Left lung (tissue), 10 donors: ENCODE results near the gene UBE2I. TPM values are rescaled to one million over a fixed set of nuclear protein-coding genes. Genes with fewer than 3 reads are reported as not detected.

Experiments
- ATAC-seq: fragments of 200-7000 bp; cut with Tn5 transposase; one replicate; pipeline ENCODE4 v1.9.1; 2020; ENCODE audit warnings: moderate library complexity
- DNase-seq, 4 donors: peaks; one replicate each; pipeline ENCODE4 v3.0.0-alpha.2; 2013 to 2020
- H3K27ac ChIP-seq, 2 donors: fragments of 200-600 bp; sonication (generic) in 1 of 2; one replicate each; pipeline versions ENCODE4 v1.5.0 to v1.8.0; 2020 to 2021
- H3K27me3 ChIP-seq, 2 donors: fragments of 200-600 bp; sonication (generic) in 1 of 2; one replicate each; pipeline versions ENCODE4 v1.5.0 to v1.8.0; 2020 to 2021
- H3K36me3 ChIP-seq, 2 donors: fragments of 200-600 bp; sonication (generic) in 1 of 2; one replicate each; pipeline versions ENCODE4 v1.5.0 to v1.8.0; 2020 to 2021
- H3K4me1 ChIP-seq, 2 donors: fragments of 200-600 bp; one replicate each; pipeline ENCODE4 v1.8.0; 2021
- H3K4me3 ChIP-seq, 2 donors: fragments of 200-600 bp; sonication (generic) in 1 of 2; one replicate each; pipeline versions ENCODE4 v1.5.0 to v1.8.0; 2020 to 2021; ENCODE audit warnings: mild to moderate bottlenecking in 1 of 2
- H3K9me3 ChIP-seq, 2 donors: fragments of 200-600 bp; sonication (generic) in 1 of 2; one replicate each; pipeline versions ENCODE4 v1.5.0 to v1.8.0; 2020 to 2021
- intact Hi-C, 2 donors: fragments of 100-400 bp; cut with DNase I; formaldehyde crosslinking; loops; one replicate each; pipeline versions ENCODE4 v1.11.2 to v1.14.2; 2022
- polyA plus RNA-seq, 6 donors: library from polyadenylated mRNA; unstranded; fragments of 120-200 nt; gene quantifications; one replicate each; pipeline ENCODE4 v1.2.1, GENCODE V29; 2013; ENCODE audit not compliant: insufficient read length in 6 of 6
- total RNA-seq, 2 donors: library from RNA; stranded (reverse); fragmentation: NEBNext Ultra II Directional; extraction: Animal tissue kit (Norgen Biotek cat#: 25700); gene quantifications; one replicate each; pipeline ENCODE4 v1.2.1, GENCODE V29; 2021
- TF ChIP-seq, protein P1 (sequence below), 2 donors: fragments of 200-600 bp; sonication (generic) in 1 of 2; IDR thresholded peaks; one replicate each; pipeline versions ENCODE4 v1.5.0 to v1.8.0; 2021; ENCODE audit warnings: antibody characterized with exemption in 2 of 2
- donor health status: DM: no; HTN: yes; CAD: no.
- donor health status: DM: no; HTN: no; CAD: no.

The UBE2I gene
- total and polyA plus RNA-seq, 8 donors: 89.0 to 188 (median 142) TPM

DNA sequence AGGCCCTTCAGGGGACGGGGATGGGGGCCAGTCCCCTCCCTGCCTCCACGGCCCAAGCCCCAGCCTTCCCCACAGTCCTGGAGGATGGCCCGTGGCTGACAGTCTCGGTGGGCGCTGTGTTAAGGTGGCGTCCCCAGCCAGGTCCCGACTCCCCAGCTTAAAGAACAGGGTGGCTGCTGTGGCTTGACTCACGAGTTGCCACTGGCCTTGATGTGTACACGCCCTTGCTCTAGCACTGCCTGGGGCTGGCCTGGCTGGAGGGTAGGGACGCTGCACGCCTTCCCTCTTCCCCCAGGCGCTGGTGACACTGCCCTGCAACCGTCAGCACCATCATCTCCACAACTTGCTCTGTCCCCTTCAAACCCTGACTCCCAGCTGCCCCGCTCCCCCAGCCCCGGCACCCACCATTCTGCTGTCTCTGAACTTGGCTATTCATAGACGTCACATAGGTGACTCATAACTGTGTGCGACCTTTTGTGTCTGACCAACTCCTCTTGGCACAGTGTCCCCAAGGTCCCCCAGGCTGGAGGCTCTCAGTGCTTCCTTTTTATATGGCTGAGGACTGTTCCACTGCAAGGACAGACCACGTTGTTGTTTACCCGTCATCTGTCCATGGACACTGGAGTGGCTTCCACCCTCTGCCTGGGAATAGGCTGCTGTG is 48.6 kb downstream of the UBE2I start:
- ATAC-seq (no peak), DNase-seq (peak in 1 of 4 donors; percentile 62)
- TF ChIP-seq, protein P1, sequence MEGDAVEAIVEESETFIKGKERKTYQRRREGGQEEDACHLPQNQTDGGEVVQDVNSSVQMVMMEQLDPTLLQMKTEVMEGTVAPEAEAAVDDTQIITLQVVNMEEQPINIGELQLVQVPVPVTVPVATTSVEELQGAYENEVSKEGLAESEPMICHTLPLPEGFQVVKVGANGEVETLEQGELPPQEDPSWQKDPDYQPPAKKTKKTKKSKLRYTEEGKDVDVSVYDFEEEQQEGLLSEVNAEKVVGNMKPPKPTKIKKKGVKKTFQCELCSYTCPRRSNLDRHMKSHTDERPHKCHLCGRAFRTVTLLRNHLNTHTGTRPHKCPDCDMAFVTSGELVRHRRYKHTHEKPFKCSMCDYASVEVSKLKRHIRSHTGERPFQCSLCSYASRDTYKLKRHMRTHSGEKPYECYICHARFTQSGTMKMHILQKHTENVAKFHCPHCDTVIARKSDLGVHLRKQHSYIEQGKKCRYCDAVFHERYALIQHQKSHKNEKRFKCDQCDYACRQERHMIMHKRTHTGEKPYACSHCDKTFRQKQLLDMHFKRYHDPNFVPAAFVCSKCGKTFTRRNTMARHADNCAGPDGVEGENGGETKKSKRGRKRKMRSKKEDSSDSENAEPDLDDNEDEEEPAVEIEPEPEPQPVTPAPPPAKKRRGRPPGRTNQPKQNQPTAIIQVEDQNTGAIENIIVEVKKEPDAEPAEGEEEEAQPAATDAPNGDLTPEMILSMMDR (IDR thresholded peaks at IDR 0.05): no peak
- no peak overlapping the region for H3K27ac ChIP-seq
- no peaks in the 10 kb centered on the region for H3K9me3 ChIP-seq
- H3K27me3 ChIP-seq: no peaks in the 10 kb centered on the region
- intact Hi-C loops: no loop called here
- peaks cover 0 to 34% of the 10 kb centered on the region in 2 donors for H3K36me3 ChIP-seq
- H3K4me3 ChIP-seq: no peak overlapping the region
- peaks cover 5 to 16% of the 10 kb centered on the region in 2 donors for H3K4me1 ChIP-seq

DNA sequence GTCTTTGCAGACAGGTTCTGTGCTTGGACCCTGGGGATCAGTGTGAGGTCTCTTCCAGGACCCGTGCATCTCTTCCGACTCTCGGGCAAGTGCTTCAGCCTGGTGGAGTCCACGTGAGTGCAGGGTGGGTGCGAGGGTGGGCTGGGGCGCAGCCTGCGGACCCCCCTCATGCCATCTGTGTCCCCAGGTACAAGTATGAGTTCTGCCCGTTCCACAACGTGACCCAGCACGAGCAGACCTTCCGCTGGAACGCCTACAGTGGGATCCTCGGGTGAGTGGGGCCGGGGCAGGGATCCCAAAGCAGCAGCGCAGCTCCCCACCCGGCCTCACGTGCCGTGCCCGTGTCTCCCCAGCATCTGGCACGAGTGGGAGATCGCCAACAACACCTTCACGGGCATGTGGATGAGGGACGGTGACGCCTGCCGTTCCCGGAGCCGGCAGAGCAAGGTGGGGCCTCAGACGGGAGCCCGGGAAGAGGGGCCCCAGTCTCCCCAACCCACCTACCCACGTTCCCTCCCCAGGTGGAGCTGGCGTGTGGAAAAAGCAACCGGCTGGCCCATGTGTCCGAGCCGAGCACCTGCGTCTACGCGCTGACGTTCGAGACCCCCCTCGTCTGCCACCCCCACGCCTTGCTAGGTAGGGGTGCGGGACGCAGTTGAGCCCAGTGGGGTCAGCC is 52.4 kb downstream of the UBE2I start:
- ATAC-seq (no peak), DNase-seq (peak in 1 of 4 donors; percentile 71)
- Histone ChIP-seq H3K36me3 (peaks cover 0 to 72% of the 10 kb centered on the region in 2 donors), H3K4me1 (no peaks in the 10 kb centered on the region), H3K9me3 (no peaks in the 10 kb centered on the region), H3K27ac (no peak overlapping the region), H3K27me3 (no peaks in the 10 kb centered on the region), H3K4me3 (no peak overlapping the region)
- TF ChIP-seq, protein P1 (IDR thresholded peaks at IDR 0.05): no peak
- intact Hi-C loops: no loop called here

DNA sequence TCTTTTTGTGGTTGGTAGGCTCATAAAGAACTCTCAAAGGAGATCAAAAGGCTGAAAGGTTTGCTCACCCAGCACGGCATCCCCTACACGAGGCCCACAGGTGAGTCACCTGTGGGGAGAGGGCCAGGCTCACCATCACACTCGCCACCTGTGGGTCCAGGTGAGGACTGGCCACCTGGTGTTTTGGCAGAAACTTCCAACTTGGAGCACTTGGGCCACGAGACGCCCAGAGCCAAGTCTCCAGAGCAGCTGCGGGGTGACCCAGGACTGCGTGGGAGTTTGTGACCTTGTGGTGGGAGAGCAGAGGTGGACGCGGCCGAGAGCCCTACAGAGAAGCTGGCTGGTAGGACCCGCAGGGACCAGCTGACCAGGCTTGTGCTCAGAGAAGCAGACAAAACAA is 53.4 kb downstream of the UBE2I start:
- H3K27me3 ChIP-seq: no peaks in the 10 kb centered on the region
- no peaks in the 10 kb centered on the region for H3K9me3 ChIP-seq
- peak in 1 of 4 donors; percentile 45 for DNase-seq
- TF ChIP-seq, protein P1 (IDR thresholded peaks at IDR 0.05): no peak
- intact Hi-C loops: no loop called here
- no peak for ATAC-seq
- H3K36me3 ChIP-seq: peaks cover 0 to 80% of the 10 kb centered on the region in 2 donors
- H3K27ac ChIP-seq: no peak overlapping the region
- H3K4me3 ChIP-seq: no peak overlapping the region
- H3K4me1 ChIP-seq: no peaks in the 10 kb centered on the region

DNA sequence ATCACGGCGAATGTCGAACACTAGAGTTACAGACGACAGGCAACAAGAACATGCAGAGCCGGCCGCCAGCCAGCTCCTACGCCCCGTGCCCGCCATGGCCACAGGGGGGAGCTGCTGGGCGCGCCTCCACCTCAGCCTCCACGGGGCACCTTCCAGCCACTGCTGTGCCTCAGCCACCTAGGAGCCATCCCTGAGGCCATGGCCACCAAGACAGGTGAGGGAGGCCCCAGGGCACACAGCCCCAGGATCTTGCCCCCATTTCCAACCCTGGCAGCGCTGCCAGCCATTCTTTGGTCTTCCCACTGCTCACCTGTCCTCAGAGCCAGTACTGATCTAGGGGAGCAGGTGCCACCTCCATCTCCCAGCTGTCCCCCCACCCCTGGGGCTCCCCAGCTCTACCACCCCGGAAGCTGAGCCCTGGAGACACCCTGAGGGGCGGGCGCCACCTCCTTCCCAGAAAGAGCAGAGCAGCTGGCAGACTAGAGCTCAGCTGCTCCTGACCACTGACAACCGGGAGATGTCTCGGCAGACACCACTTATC is 54.1 kb downstream of the UBE2I start:
- ATAC-seq: peak; percentile 91
- no peaks in the 10 kb centered on the region for H3K4me1 ChIP-seq
- H3K27ac ChIP-seq: no peak overlapping the region
- peaks cover 0 to 81% of the 10 kb centered on the region in 2 donors for H3K36me3 ChIP-seq
- no peaks in the 10 kb centered on the region for H3K27me3 ChIP-seq
- TF ChIP-seq, protein P1 (IDR thresholded peaks at IDR 0.05): peak; percentile 40 to 83
- no peaks in the 10 kb centered on the region for H3K9me3 ChIP-seq
- peak in 1 of 4 donors; percentile 92 for DNase-seq
- intact Hi-C loops: no loop called here
- H3K4me3 ChIP-seq: no peak overlapping the region

DNA sequence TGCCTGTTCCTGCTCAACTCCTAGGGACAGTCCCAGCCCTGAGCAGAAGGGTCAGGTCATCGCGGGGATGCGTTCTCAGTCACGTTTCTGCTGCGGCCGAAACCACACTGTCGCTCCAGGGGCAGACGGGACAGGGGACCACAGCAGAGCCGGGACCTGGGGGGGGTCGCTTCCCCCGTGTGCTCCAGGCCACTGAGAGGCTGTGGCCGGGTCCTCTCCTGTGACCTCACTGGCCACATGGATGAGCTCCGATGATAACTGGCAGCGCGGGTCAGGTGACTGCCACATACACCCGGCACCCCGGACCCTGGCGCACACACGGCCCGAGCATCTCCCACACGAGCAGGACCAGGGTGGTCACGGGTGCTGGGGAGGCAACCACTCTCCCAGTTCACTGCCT is 55.1 kb downstream of the UBE2I start:
- no peaks in the 10 kb centered on the region for H3K4me1 ChIP-seq
- no peak overlapping the region for H3K4me3 ChIP-seq
- peak in 1 of 4 donors; percentile 74 for DNase-seq
- H3K9me3 ChIP-seq: no peaks in the 10 kb centered on the region
- TF ChIP-seq, protein P1 (IDR thresholded peaks at IDR 0.05): no peak
- H3K27ac ChIP-seq: no peak overlapping the region
- peaks cover 0 to 90% of the 10 kb centered on the region in 2 donors for H3K36me3 ChIP-seq
- no peak for ATAC-seq
- intact Hi-C loops: no loop called here
- H3K27me3 ChIP-seq: no peaks in the 10 kb centered on the region
